ENCODE measurements around the gene ZNF143. TPM values are rescaled to one million over a fixed set of nuclear protein-coding genes. Genes with fewer than 3 reads are reported as not detected.

Gene ZNF143
- total RNA-seq, 4 donors from 2014 or later: 41.6 to 144 (median 44.3) TPM

DNA sequence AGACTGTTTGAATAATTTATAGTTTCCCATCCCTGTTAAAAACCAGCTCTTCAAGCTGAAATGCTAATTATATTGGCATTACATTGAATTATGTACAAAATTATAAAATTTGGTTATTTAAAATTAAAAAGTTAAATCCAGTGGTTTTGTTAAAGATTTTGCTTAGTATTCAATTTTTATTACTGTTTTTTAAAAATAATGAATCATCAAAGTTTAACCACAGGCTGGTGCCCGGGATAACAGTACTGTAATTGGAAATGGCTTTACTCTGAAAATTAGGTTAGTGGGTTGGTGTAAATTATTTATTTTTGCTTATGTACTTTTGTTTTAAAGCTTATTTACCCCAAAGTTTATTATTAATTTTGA is 67.3 kb downstream of the ZNF143 start:
- Histone ChIP-seq H3K9me3 (no peaks in the 10 kb centered on the region), H3K4me3 (no peak overlapping the region), H3K27me3 (no peaks in the 10 kb centered on the region), H3K36me3 (no peaks in the 10 kb centered on the region), H3K27ac (peak overlapping the region; percentile 76 to 80), H3K4me1 (peaks cover 7 to 12% of the 10 kb centered on the region in 2 donors)
- TF ChIP-seq, protein P1, sequence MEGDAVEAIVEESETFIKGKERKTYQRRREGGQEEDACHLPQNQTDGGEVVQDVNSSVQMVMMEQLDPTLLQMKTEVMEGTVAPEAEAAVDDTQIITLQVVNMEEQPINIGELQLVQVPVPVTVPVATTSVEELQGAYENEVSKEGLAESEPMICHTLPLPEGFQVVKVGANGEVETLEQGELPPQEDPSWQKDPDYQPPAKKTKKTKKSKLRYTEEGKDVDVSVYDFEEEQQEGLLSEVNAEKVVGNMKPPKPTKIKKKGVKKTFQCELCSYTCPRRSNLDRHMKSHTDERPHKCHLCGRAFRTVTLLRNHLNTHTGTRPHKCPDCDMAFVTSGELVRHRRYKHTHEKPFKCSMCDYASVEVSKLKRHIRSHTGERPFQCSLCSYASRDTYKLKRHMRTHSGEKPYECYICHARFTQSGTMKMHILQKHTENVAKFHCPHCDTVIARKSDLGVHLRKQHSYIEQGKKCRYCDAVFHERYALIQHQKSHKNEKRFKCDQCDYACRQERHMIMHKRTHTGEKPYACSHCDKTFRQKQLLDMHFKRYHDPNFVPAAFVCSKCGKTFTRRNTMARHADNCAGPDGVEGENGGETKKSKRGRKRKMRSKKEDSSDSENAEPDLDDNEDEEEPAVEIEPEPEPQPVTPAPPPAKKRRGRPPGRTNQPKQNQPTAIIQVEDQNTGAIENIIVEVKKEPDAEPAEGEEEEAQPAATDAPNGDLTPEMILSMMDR (IDR thresholded peaks at IDR 0.05): no peak
- no peak for TF ChIP-seq POLR2A (IDR thresholded peaks at IDR 0.05)
- intact Hi-C loops (cut with DNase I; ENCODE audit: low total_unique reads): no loop called here
- DNase-seq: no peak

DNA sequence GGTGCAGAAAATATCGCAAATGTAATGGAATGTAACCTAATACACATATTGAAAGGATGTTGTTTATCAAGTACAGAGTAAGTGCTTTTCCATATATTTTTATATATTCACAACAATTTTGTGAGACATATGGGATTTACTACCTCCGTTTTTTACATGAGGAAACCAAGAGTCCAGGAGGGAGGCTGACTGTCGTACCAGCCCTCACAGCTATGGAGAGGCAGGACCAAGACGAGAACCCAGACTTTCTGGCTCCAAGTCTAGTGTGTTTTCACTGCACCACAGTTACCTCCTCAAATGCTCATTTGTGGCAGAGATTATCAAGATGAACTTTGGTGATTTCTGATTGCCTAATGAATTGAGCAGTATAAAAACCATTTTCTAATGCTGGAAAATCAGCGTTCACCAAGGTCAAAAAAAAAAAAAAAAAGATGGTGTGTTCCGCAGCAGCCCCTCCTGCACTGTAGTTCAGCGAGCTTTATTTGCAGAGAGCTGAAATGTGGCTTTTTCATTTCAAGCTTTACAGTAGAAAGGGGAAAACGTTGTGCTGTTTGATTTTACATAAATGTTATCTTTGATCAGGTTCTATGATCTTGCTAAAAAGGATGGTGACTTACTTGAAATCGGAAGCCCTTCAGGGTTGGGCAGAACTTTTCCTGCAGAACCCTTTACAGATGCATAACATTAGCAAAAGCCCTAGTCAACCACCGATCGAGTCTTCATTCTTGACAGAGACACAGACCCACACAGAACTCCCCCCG is 67.9 kb downstream of the ZNF143 start:
- intact Hi-C loops (cut with DNase I; ENCODE audit: low total_unique reads): no loop called here
- DNase-seq: no peak
- Histone ChIP-seq H3K36me3 (no peaks in the 10 kb centered on the region), H3K27ac (peak overlapping the region; percentile 60 to 80), H3K4me3 (no peak overlapping the region), H3K27me3 (no peaks in the 10 kb centered on the region), H3K4me1 (peaks cover 7 to 12% of the 10 kb centered on the region in 2 donors), H3K9me3 (no peaks in the 10 kb centered on the region)
- no peak for TF ChIP-seq POLR2A (IDR thresholded peaks at IDR 0.05)
- TF ChIP-seq, protein P1 (IDR thresholded peaks at IDR 0.05): no peak

DNA sequence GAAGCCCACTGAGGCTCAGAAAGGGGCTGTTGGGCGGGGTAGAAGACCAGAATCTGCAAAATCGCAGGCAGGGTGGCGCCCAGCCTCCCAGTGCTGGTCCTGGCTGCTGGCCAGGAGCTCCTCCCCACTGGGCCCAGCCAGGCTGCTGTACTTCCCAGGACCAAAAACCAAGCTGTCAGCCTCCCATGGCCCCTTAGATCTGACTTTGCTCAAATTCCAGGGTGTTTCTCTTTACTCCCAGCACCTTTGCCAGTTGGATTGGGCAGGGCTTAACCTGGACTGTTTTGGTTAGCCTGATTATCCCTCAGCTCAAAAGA is 68.5 kb downstream of the ZNF143 start:
- H3K4me1 ChIP-seq: peaks cover 7 to 12% of the 10 kb centered on the region in 2 donors
- intact Hi-C loops (cut with DNase I; ENCODE audit: low total_unique reads): no loop called here
- H3K9me3 ChIP-seq: no peaks in the 10 kb centered on the region
- H3K4me3 ChIP-seq: no peak overlapping the region
- H3K27ac ChIP-seq: peak overlapping the region; percentile 60 to 80
- no peaks in the 10 kb centered on the region for H3K36me3 ChIP-seq
- H3K27me3 ChIP-seq: no peaks in the 10 kb centered on the region
- no peak for TF ChIP-seq POLR2A (IDR thresholded peaks at IDR 0.05)
- peak; percentile 32 to 33 for DNase-seq

DNA sequence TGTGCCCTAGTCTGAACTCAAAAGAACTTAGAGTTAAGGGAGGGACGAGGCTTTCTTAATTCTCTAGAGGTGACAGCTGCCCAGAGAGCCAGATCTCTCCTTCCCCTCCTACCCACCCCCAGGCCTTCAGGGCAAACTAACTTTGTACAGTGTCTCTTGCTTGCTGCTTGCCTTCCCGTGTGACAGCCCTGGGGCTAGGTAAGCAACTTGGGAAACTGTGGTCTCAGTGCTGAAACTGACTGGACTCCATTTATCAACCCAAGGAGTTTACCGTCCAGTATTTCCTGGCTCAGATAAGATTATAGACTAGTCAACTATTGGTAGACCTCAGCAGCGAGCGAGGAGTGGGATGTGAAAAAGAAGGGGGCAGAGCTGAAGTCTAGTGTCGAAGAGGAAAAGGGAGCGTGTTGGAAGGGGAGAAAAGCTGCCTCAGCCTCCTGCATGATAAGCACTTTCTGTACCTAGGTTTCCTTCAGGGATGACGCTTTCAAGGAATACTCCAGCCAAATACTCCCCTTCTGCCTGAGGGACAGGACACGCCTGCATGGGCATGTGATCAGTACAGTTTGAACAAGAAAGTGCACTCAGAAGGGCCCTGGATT is 69.3 kb downstream of the ZNF143 start:
- H3K9me3 ChIP-seq: no peaks in the 10 kb centered on the region
- no peak overlapping the region for H3K4me3 ChIP-seq
- no peak for DNase-seq
- TF ChIP-seq, protein P1 (IDR thresholded peaks at IDR 0.05): no peak
- TF ChIP-seq POLR2A (IDR thresholded peaks at IDR 0.05): no peak
- peak overlapping the region in 1 of 2 donors; percentile 60 for H3K27ac ChIP-seq
- no peaks in the 10 kb centered on the region for H3K27me3 ChIP-seq
- H3K4me1 ChIP-seq: peaks cover 11 to 12% of the 10 kb centered on the region in 2 donors
- no peaks in the 10 kb centered on the region for H3K36me3 ChIP-seq
- intact Hi-C loops (cut with DNase I; ENCODE audit: low total_unique reads): no loop called here

GRCh38 chr11:9530901-9531625 is 70.3 kb downstream of the ZNF143 start:
- intact Hi-C loops (cut with DNase I; ENCODE audit: low total_unique reads): no loop called here
- H3K4me3 ChIP-seq: no peak overlapping the region

More at GRCh38 chr11:9530901-9531625, 70.3 kb downstream of the ZNF143 start:
- no peak for DNase-seq
- no peak overlapping the region for H3K27ac ChIP-seq
- H3K27me3 ChIP-seq: no peaks in the 10 kb centered on the region
- H3K4me1 ChIP-seq: peaks cover 12 to 13% of the 10 kb centered on the region in 2 donors
- TF ChIP-seq, protein P1 (IDR thresholded peaks at IDR 0.05): no peak
- TF ChIP-seq POLR2A (IDR thresholded peaks at IDR 0.05): no peak
- H3K9me3 ChIP-seq: no peaks in the 10 kb centered on the region
- H3K36me3 ChIP-seq: no peaks in the 10 kb centered on the region

Measured in uterus (tissue), 4 donors.